ENCODE results near the gene FAM216B.

The FAM216B gene

DNA sequence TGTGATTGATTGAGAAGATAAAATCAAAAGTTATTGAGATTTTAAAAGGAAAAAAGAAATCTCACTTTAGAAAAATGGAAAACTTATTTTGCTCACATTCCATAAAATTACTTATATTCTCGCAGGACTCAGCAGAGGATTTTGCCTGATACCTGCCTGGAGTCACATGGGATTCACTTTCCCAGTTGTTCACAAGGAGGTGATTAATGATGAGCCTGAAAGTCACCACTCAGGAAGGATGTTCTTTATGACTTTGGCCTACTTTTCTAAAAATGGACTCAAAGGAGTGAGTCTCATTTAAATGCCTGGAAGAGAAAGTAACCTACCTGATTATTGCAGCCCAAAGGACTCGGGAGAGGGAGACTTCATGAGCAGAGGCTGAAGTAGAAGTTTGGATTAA, 34.5 kb upstream of the FAM216B start:
- no peak for FAIRE-seq
- no peak for DNase-seq (ENCODE audit: insufficient read length, low spot score)
- TF ChIP-seq, protein P1, sequence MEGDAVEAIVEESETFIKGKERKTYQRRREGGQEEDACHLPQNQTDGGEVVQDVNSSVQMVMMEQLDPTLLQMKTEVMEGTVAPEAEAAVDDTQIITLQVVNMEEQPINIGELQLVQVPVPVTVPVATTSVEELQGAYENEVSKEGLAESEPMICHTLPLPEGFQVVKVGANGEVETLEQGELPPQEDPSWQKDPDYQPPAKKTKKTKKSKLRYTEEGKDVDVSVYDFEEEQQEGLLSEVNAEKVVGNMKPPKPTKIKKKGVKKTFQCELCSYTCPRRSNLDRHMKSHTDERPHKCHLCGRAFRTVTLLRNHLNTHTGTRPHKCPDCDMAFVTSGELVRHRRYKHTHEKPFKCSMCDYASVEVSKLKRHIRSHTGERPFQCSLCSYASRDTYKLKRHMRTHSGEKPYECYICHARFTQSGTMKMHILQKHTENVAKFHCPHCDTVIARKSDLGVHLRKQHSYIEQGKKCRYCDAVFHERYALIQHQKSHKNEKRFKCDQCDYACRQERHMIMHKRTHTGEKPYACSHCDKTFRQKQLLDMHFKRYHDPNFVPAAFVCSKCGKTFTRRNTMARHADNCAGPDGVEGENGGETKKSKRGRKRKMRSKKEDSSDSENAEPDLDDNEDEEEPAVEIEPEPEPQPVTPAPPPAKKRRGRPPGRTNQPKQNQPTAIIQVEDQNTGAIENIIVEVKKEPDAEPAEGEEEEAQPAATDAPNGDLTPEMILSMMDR (IDR thresholded peaks at IDR 0.05; ENCODE audit: insufficient read depth, missing control alignments): no peak

DNA sequence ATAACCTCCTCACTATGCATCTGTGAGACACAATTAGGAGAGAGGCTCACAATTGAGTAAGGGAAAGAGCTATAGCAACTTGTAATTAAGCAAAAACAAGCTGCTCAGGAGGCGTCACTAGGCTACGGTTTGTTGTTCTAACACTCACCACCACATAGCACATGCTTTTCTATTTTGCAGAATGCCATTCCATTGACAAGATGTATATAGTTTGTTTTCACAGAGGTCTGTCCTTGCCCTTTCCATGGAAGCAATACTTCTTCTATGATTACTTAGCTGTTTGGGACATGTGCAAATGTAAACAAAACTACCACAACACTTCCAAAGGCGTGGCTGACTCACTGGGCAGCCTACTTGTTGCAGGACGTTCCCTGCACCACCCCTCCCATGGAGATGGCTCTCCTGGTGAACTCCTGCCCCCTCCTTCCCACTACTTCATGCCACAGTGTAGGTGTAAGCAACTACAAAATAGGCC, 33.9 kb upstream of the FAM216B start:
- TF ChIP-seq, protein P1 (IDR thresholded peaks at IDR 0.05; ENCODE audit: insufficient read depth, missing control alignments): no peak
- DNase-seq (ENCODE audit: insufficient read length, low spot score): no peak
- no peak for FAIRE-seq

DNA sequence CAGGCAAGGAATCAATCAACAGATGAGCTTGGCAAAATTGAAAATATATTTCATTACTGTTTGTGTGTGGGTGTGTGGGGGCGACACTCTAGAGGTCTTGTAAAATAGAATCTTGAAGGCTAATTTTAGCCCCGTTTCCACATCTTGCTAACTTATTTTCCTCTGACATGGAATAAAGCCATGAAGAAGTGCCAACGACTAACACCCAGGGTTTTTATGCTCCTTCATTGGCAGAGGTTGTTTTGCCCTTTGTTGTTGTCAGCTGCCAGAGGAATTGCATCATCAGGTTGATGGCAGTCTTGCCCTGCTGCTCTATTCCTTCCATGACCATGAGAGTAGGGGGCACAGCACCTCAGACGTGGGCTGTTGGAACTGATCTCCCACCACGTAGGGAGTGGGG, 30.6 kb upstream of the FAM216B start:
- FAIRE-seq: no peak

DNA sequence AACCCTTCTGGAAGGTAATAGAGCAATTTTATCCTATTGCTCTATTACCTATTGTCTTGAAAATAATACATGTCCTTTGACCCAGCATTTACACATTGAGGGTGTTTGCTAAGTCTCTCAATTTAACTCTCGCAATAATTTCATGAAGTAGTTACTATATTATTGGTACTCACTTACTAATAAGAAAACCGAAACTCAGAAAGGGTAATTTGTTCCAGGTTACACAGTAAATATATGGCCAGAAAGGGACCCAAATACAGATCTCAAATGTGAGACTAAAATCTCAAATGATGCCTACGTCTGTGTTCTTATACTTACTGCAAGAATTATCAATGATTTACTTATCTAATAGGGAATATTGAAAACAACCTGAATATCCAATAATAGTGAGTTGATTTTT, 29.7 kb upstream of the FAM216B start:
- DNase-seq (ENCODE audit: insufficient read length, low spot score): no peak
- no peak for FAIRE-seq
- TF ChIP-seq, protein P1 (IDR thresholded peaks at IDR 0.05; ENCODE audit: insufficient read depth, missing control alignments): no peak

More for the DNA sequence above, 30.6 kb upstream of the FAM216B start:
- TF ChIP-seq, protein P1 (IDR thresholded peaks at IDR 0.05; ENCODE audit: insufficient read depth, missing control alignments): no peak
- DNase-seq (ENCODE audit: insufficient read length, low spot score): no peak

DNA sequence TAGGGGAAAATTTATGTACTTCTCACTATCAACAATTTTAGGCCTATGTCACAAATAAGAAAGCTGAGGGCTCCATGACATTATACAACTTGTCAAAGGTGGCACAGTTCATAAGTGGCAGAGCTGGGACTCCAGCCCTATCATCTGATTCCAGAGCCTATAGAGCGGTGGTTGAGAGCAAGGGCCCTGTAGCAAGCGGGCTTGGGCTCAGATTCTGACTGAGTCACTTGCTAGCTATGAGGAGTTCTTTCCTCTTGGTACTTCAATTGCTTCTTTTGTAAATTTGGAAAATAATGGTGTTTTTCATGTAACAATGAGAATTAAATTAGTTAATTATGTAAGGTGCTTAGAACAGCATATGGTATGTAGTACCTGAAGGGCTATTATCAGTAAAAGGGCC, 28.7 kb upstream of the FAM216B start:
- TF ChIP-seq, protein P1 (IDR thresholded peaks at IDR 0.05; ENCODE audit: insufficient read depth, missing control alignments): no peak
- no peak for DNase-seq (ENCODE audit: insufficient read length, low spot score)
- no peak for FAIRE-seq

DNA sequence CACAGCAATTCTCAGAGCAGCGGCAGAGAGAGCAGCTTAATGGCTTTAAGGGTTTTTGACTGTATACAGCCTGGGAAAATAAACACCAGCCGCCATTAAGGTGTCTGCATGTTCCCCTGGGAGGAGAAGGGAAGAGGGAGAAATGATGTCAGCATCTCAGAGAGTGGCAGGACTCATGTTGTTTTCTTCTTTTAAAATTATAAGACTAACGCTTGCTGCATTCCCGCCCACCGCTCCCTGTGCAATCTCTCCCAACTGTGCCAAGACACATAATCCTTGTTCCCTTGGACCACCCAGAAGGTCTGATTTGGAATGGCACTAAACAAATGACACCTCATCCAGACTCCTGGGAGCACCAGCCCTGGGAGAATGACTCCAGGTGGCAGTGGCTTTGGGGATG, 27.7 kb upstream of the FAM216B start:
- TF ChIP-seq, protein P1 (IDR thresholded peaks at IDR 0.05; ENCODE audit: insufficient read depth, missing control alignments): no peak
- DNase-seq (ENCODE audit: insufficient read length, low spot score): no peak
- FAIRE-seq: no peak

DNA sequence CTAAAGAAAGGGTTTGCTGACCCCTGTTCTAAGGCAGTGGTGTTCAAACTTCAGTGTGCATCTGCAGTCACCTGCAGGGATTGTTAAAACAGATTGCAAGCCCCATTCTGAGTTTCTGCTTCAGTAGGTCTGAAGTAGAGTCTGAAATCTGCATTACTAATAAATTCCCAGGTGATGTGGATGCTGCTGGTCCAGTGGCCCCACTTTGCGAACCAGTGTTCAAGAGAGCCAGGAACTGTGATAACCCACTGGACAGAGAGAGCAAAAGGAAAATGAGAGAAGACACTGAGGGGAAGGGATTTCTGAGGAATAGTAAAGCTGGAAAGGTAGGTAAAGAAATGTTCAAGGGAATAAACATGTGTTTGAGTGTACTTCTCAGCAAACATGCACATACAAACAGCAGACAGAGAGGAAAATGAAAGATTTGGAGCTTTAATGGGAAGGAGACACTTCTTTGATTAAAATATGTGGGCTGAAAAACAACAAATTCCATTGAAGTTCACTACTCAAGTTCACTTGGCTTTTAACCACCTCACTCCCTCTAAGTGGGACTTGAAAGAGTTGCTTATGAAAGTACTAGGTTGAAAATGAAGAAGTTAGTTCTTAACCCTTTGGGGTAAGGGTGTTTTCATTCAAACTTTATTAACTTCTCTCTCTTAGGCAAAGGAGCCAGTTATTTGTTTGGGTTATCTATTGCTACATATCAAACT, 26.4 kb upstream of the FAM216B start:
- TF ChIP-seq, protein P1 (IDR thresholded peaks at IDR 0.05; ENCODE audit: insufficient read depth, missing control alignments): no peak
- FAIRE-seq (no peak), DNase-seq (ENCODE audit: insufficient read length, low spot score) (no peak)

All from D721Med (cell line).